NT2/D1 (cell line): ENCODE data around the gene SLC17A8.

Experiments
- SUZ12 ChIP-seq: IDR thresholded peaks from 2 replicates; pipeline ENCODE4 v1.6.1; 2011; ENCODE audit not compliant: insufficient read length, insufficient read depth; ENCODE audit errors: extremely low read depth
- YY1 ChIP-seq: IDR thresholded peaks from 2 replicates; pipeline ENCODE4 v1.6.1; 2011; ENCODE audit not compliant: insufficient read length, insufficient read depth
- ZNF274 ChIP-seq: IDR thresholded peaks from 2 replicates; pipeline ENCODE4 v1.6.1; 2011; ENCODE audit warnings: mild to moderate bottlenecking, low read depth, low read length

DNA sequence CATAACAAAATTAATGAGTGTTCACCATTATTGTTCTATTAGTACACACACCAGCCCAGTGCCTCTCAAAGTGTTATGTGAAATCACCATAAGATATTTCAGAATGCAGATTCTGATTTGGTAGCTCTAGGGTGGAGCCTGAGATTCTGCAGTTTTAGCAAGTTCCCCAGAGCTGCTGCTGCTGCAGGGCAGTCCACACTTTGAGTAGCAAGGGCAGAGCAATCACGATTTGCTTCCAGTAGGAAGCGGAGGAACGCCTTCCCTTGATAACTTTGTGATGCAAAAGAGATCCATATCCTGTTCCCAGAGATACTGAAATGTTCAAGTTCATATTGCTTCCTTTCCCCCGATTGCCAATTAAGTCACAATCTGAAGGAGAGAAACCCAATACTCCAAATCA, 57.9 kb downstream of the SLC17A8 start:
- no peak for TF ChIP-seq YY1
- TF ChIP-seq SUZ12: no peak
- TF ChIP-seq ZNF274: no peak
